NCI-H345 (cell line): Measurements from ENCODE around the gene GNAL.
A peak's percentile ranks its signal among the peaks of the same experiment; 100 is the strongest.
"Not testable (repeated sequence)": the region's sequence is repeated elsewhere in the genome, so short reads cannot be mapped to it uniquely, and the experiment has no call there.

Experiments
- DNase-seq: peaks from one replicate; lab custom pipeline; 2025; lab: John Stamatoyannopoulos, UW

Gene GNAL

GRCh38 chr18:11688972-11689668 is at the start of gene GNAL:
GNAL (plus strand) TSS chr18:11689264; CDS start chr18:11689564, 300 bp downstream.
- DNase-seq: peak; percentile 67

DNA sequence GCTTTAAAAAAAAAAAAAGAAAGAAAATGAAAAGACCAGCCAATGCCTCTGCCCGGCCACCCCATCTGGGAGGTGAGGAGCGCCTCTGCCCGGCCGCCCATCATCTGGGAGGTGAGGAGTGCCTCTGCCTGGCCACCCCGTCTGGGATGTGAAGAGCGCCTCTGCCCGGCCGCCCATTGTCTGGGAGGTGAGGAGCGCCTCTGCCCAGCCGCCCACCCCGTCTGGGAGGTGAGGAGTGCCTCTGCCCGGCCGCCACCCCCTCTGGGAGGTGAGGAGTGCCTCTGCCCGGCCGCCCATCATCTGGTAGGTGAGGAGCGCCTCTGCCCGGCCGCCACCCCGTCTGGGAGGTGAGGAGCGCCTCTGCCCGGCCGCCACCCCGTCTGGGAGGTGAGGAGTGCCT is 41.8 kb upstream of the GNAL start:
- not testable (repeated sequence) for DNase-seq

GRCh38 chr18:11647804-11648203 is 41.3 kb upstream of the GNAL start:
- not testable (repeated sequence) for DNase-seq

DNA sequence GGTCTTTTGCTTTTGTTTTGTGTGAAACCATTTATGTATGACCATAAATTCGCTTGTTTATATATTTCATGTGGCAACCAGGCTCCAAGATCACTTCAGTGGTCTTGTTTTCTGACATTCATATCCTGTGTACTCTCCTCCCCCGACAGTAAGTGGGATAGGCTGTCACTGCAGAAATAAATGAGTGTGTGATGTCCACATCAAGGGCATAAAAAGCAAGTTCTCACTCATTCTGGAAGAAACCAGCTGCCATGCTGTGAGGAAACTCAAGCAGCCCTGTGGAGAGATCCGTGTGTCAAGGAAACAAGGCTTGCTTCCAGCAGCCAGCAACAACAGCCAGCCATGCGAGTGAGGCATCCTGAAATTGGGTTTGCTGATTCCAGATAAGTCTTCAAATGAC is 39.2 kb upstream of the GNAL start:
- no peak for DNase-seq

- DNase-seq: no peak
Measured at GRCh38 chr18:11651899-11652298, 37.2 kb upstream of the GNAL start.

DNA sequence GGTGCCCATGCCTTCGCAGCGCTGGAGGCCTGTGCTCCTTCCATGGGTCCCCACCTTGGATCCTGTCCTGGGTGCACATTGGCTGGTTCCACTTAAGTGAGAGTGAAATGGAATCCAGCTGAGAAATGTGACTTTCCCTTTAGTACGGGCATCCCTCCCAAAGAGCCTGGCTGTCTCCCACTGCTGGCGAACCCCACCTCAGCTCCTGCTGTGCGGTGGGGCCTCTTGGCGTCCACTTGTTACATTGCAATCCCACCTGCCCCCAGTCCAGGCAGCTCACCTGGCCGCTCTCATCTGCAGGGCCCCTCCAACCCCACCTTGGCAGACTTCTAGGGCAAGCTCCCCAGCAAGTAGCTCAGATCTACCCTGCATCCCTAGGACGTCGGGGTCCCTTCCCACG is 35.5 kb upstream of the GNAL start:
- DNase-seq: no peak

- DNase-seq: peak; percentile 31
Measured at GRCh38 chr18:11654736-11655605, 34.1 kb upstream of the GNAL start.

- DNase-seq: no peak
Measured at GRCh38 chr18:11655606-11655932, 33.5 kb upstream of the GNAL start.

DNA sequence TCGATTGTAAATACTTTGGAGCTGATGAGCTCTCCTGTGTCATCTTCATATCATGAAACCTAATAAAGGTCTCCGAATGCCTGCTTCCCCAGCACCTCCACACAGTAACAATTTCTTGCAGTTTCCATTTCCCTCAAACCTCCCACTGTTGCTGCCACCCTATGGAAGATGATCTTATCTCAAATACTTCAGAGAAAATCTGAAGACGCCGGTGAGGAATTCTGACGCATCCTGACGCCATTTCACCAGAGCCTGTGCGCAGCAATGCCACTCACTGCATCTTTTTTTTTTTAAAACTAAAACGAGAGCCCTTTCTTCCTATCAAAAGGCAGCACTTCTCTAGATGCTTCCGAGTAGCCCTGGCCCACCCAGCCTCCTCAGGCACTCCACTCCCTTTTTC is 31.9 kb upstream of the GNAL start:
- DNase-seq: no peak

DNA sequence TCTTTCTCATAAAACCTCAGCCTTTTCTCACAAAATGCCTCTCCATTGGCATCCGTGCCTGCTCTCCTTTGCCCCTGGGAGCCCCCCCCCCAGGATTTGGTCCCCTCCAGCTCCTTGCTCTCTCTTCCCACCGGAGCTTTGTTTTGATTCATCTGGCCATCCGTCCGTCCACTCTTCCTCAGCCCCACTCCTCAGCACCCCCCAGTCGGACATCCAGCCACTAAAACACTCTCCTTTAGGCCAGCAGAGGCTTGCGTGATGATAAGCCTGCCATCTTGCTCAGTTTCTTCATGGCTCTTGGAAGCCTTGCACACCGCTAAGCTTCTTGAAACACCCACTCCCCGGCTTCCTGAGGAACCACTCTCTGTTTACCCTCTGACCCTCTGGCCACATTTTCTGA is 31.5 kb upstream of the GNAL start:
- no peak for DNase-seq

DNA sequence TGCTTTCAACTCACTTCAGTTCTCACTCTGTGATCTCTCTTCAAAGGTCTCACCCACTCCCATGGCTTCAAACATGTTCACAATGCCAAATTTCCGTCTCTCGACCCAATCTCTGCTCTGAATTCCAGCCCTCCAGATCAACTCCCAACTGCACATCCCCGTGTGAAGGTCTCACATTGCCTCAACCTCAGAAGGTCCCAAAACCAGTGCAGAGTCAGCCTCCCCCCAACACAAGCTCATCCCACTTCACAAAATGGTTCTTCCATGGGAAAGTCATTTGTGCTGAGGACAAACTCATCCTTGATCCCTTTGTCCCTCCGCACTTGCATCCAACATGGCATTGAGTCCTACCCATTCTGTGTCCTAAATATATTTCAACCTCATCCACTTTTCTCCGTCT is 31.0 kb upstream of the GNAL start:
- DNase-seq: no peak

DNA sequence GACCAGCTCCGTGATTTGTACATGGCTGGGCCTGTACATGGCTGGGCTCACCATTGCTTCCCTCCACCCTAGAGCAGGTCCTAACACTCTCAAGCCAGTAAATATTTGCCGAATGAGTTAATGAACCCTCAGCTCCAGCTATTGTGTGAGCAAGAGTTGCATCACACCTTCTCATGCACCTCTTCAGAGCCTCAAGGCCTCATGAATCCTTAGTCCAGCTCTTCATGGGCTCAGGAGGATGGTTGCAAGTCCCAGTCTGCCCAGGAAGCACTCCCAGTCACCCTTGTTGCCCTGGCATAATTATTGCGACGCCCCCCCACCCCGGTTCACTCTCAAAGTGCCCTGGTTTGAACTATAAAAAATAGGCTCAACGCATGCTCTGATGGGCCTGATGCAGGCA is 30.1 kb upstream of the GNAL start:
- no peak for DNase-seq

DNA sequence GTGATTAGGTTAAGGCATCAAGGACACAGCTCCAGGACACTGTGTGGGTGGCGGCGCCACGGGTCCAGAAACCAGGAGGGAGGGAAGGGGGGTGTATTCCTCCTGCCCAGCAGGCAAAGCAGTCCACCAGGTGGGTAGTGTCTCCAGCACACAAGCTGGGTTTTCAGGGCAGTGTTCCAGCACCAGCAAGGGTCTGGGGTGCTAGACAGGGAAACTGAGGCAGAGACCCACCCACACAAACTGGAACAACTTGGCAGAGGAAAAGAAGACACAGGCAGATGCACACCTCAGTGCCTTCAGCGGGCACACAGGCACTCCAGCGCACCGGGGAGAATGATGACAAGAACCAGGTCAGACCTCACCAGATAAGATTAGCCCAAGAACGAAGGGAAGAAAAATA is 28.4 kb upstream of the GNAL start:
- no peak for DNase-seq

GRCh38 chr18:11661430-11661829 is 27.6 kb upstream of the GNAL start:
- DNase-seq: no peak

DNA sequence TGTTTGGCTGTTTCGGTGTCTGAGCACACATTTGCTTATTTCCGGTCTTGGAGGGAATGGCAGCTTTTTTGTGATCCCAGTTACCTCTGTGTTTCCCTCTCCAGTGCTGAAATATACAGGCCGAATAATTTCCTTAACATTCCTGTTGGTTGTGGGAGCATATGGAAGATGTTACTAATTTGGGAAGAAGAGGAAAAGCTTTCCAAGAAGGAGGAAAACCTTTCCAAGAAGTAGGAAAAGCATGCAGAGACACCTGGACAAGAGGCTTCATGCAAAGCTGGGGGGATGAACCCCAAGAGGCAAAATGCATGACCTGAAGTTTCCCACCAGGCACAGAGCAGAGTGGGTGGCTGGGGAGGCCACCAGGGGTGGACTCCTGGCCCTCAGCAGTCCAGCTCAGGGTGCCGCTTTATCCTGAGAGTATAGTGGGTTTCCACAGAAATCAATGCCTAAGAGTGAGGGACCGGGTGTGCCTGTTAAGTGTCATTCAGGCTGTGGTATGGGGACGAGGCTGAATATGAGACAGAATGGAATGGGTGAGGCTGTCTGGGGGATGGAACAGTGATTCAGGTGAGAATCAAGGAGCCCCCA is 25.5 kb upstream of the GNAL start:
- no peak for DNase-seq

DNA sequence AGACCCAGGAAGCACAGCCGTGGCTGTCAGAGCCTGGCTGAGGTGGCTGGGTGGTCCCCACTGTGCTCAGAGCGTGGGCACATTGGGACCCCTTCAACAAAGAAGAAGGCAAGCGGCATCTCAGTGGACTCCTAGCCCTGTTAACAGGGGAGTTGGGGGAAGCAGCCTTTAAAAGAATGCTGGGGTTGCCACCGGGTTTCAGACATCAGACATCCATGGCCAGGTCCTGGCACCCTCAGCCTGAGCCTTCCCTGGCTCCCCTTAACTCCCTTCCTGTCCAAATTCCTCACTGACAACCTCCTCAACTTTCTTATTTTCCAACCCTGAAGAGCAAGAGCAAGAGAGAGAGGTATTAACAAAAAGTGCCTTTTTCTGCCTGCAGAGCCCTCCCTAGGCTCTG is 24.8 kb upstream of the GNAL start:
- no peak for DNase-seq

GRCh38 chr18:11665146-11665545 is 23.9 kb upstream of the GNAL start:
- DNase-seq: no peak

- no peak for DNase-seq
Measured at GRCh38 chr18:11665587-11665986, 23.5 kb upstream of the GNAL start.

DNA sequence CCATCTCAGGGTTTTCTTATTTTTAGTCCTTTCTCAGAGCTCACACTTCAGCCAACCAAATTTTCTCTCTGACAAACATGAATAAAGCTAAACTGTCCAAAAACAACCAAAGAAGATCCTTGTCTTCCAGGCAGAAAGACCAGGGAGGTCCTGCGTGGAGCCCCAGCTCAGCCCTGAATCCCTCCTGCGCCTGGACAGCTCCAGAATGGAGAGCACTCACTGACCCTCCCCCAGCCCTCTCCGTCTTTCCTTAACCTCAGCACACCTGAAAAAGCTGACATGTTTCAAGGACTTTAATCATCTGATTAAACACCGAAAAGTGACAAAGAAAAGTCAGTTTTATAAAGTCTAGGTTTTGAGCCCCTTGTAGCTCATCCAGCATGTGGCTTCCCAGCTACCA is 22.9 kb upstream of the GNAL start:
- no peak for DNase-seq

GRCh38 chr18:11666831-11667230 is 22.2 kb upstream of the GNAL start:
- no peak for DNase-seq

GRCh38 chr18:11667578-11667977 is 21.5 kb upstream of the GNAL start:
- no peak for DNase-seq

DNA sequence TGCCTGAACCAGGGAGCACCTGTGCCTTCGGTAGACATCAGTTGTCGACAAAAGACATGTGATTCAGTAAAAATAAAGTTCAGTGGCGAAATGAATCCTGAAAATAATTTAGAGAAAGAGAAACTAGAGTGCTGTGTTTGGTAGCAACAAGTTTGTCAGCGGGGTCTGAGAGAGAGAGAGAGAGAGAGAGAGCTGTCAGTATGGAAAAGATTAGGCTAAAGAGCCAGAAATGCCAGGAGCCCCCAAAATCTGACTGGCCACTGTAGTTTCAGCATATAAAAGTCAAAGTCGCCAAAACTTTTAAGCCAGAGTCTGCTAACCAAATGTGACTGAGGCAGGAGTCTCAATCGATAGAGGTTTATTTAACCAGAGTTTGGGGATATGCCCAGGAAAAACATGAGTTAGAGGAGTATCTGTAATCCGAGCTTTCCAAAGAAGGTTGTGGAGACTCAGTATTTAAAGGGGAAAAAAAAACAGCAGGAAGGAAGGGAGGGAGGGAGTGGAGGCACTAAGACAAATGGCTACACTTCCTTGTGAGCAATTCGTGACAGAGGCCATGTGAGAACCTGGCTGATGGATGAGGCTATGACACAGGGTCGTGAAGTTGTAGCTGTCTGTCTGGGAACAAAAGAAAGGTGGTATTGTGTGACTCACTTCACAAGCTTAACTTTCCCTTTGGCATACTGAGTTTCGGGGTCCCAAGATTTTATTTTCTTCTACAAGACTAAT is 20.5 kb upstream of the GNAL start:
- no peak for DNase-seq
